ENCODE measurements around the gene LOXL1.
A peak's percentile ranks its signal among the peaks of the same experiment; 100 is the strongest.

The LOXL1 gene

GRCh38 chr15:73994912-73995622 lies 68.8 kb downstream of the LOXL1 start:
- peak; percentile 26 for DNase-seq (ENCODE audit: low read depth)

DNA sequence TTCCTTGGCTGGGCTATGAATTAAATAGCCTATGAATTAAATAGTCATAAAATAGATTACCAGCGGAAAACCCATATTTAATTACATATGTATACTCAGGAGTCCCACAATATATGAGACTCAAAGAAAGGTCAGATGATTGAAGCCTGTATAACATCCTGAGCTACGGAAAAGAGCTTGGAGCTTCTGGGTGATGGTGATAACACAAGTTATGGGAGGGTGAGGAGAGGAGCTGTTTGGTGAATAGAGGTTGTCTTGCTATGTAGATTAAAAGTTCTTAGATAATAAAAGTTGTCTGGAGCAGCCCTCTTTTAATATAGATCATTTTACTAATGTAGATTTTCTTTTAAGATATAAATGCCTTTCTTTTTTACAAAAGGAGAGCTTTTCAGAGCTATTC lies 70.0 kb downstream of the LOXL1 start:
- no peak for DNase-seq (ENCODE audit: low read depth)

- DNase-seq (ENCODE audit: low read depth) = peak; percentile 71
Measured at GRCh38 chr15:73996939-73997338, 70.7 kb downstream of the LOXL1 start.

DNA sequence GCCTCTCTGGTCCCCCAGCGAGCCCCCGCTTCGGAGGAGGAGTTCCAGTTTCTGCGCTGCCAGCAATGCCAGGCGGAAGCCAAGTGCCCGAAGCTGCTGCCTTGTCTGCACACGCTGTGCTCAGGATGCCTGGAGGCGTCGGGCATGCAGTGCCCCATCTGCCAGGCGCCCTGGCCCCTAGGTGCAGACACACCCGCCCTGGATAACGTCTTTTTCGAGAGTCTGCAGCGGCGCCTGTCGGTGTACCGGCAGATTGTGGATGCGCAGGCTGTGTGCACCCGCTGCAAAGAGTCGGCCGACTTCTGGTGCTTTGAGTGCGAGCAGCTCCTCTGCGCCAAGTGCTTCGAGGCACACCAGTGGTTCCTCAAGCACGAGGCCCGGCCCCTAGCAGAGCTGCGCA lies 71.7 kb downstream of the LOXL1 start:
- no peak for DNase-seq (ENCODE audit: low read depth)
